GM19438 (cell line): Measurements from ENCODE around the gene PSPC1.
"Not testable (repeated sequence)": the region's sequence is repeated elsewhere in the genome, so short reads cannot be mapped to it uniquely, and the experiment has no call there.

Experiments
- ATAC-seq: cut with Tn5 transposase; IDR thresholded peaks from one replicate; pipeline ENCODE4 v1.9.1; 2021; ENCODE audit warnings: low read depth; ENCODE audit not compliant: unreplicated experiment

The PSPC1 gene, protein sequence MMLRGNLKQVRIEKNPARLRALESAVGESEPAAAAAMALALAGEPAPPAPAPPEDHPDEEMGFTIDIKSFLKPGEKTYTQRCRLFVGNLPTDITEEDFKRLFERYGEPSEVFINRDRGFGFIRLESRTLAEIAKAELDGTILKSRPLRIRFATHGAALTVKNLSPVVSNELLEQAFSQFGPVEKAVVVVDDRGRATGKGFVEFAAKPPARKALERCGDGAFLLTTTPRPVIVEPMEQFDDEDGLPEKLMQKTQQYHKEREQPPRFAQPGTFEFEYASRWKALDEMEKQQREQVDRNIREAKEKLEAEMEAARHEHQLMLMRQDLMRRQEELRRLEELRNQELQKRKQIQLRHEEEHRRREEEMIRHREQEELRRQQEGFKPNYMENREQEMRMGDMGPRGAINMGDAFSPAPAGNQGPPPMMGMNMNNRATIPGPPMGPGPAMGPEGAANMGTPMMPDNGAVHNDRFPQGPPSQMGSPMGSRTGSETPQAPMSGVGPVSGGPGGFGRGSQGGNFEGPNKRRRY

DNA sequence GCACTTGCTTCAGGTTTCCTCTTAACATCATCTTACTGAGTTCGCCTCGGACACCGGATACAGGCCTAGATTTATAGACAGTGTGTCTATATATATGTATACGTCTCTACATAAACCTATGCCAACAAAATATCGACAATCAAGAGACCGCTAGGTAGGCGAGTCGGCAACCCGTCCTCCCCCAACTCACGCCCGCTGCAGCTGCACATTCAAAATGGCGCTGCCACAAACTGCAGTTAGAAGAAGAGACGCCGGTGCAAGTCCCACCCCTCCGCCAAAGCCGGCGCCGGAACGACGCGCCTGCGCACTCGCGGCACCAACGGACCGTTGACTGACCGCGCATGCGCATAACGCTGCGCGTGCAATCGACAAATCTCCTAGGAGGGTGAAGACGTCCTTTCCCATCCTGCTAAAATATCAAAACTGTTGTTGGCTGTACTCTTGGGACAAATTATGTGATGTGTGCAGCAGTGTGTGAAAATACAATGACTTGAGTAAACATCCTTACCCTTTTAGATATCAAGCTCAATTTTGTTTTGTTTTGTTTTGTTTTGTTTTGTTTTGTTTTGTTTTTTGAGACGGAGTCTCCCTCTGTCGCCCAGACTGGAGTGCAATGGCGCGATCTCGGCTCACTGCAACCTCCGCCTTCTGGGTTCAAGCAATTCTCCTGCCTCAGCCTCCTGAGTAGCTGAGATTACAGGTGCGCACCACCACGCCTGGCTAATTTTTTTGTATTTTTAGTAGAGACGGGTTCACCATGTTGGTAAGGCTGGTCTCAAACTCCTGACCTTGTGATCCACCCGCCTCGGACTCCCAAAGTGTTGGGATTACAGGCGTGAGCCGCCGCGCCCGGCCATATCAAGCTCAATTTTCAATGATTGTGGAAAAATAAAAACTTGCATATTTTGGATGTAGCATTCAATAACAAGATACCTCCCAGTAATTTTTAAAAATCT lies at the start of gene PSPC1:
PSPC1 (minus strand) TSS at position 219 of the 956 bp plus-strand sequence; CDS start at position 31, 188 bp downstream.
- ATAC-seq, result peak; percentile 85

DNA sequence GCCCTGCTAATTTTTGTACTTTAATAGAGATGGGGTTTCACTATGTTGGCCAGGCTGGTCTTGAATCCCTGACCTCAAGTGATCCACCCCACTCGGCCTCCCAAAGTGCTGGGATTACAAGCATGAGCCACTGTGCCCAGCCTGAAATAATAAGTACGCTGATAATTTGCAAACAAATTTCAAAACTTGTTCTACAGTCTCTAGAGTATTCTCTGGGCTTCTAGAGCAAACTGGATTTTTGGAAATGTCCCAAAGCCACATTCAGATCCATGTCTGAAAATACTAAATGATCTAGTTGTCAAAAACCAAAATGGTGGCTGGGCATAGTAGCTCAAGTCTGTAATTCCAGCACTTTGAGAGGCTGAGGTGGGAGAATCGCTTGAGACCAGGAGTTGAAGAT lies 39.9 kb upstream of the PSPC1 start:
- no peak for ATAC-seq

DNA sequence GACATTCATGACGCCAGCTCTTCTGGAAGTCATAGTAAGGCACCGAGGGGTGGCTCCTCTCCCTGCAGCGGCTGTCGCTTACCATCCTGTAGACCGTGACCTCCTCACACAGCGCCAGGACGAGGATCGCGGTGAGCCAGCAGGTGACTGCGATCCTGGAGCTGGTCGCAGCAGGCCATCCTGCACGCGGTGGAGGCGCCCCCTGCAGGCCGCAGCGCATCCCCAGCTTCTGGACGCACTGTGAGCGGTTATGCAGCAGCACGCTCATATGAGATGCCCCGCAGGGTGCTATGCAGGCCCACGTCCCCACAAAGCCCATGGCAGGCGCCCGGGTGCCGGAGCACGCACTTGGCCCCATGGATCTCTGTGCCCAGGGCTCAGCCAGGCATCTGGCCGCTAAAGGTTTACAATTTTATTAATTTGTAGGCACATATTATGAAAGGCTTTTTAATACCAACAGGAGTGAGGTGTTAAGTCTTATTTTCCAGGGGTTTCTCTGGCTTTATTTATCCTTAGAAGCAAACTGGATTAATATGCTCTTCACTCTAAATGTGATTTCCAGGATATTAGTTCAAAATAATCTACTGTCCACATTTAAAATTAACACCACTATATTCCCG lies 35.6 kb upstream of the PSPC1 start:
- ATAC-seq, result no peak

DNA sequence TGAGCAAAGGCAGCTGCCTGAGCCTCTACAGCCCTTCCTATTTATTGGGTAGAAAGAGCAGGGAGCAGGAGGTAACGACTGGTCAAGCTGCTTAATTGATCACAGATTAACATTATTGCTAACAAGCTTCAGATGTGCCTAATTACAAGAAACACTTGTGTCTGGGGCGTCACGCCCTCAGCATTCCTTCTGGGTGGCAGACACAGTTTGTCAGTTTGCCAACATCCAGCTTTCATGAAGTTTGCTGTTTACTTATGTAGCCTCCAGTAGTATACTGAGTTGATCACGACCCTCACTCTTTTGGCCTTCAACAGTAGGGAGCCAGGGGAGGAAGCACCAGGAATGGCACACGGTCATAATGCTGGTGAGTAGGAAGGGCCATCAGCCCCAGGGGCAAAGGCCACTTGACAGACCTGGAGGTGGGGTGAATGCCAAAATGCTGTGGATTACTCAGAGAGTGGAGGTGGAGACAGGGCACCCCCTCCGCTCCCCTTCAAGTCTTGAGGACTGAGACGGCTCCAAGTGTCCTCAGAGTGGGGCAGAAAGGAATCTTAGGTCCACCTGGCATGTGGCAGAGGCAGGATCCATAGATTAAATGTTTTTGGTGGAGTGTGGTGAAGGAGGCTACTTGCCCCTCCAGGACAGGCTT lies 34.9 kb upstream of the PSPC1 start:
- ATAC-seq, result no peak

DNA sequence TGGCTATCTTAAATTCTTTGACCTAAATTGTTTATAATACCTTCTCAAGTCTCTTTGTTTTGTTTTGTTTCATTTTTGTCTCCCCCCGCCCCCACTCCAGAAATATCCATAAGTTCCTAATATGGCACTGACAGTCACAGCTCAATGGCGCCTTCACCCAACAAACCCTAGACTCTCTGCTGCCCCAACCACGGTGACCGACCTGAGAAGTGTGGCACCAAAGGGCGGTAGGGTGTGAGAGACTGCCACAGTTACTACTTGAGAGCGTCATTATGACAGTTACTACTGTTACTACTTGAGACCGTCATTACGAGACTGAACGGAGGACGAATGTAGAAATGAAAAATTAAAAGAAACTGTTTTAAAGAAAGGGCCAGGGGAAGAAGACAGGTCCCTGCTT lies 34.4 kb upstream of the PSPC1 start:
- ATAC-seq, result no peak

DNA sequence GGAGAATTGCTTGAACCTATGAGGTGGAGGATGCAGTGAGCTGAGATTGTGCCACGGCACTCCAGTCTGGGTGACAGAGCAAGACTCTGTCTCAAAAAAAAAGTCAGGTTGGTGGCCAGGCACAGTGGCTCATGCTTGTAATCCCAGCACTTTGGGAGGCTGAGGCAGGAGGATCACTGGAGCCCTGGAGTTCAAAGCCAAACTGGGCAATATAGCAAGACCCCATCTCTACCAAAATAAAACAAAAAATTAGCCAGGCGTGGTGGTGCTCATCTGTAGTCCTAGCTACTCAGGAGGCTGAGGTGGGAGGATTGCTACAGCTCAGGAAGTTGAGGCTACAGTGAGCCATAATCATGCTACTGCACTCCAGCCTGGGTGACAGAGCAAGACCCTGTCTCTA lies 33.1 kb upstream of the PSPC1 start:
- ATAC-seq, result not testable (repeated sequence)

DNA sequence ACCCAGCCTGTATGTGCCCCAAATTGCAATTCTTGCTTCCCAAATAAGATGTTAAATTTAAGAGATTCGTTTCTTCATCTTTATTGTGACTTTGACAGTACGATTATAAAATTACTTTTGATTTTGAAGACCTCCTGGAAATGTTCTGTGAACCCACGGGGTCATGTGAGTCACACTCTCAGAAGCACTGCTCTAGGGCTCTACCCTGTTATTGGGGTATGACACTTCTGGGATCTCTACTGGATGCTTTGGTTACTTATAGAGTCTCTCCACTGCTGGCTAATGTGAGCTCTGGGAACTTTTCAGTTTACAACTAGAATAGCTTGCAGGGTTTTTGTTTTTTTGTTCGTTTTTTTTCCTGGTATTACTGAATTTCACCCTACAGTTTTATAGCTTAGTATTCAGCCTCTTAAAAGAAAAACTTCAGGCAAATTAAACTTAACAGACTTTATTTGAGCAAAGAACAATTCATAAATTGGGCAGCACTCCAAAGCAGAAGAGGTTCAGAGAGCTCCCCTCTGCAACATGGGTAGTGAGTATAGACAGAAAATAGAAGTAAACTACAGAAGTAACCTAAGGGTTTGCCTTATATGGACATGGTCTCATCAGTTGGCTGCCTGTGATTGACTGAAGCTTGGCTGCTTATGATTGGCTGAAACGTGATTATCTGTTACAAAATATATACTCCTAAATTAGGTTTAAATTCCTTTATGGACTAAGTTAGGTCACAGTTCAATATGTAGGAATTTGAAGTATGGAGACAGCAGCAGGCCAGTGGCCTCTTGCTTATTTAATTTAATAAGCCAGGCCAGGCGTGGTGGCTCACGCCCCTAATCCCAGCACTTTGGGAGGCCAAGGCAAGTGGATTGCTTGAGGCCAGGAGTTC lies 28.5 kb upstream of the PSPC1 start:
- ATAC-seq, result no peak

DNA sequence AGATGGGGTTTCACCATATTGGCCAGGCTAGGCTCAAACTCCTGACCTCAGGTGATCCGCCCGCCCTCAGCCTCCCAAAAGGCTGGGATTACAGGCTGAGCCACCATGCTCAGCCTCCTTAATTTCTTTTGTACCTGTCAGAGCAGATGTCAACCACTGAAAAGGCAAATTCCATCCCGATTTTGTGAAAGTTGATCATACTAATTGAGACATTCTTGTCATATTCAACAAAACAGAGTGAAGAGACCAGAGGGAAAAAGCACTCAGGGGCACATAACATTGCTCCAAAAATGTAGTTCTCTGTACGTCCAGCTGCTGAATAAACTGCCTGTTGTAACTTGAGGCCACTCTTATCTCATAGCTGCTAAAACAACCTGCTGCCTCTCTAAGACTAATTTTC lies 27.4 kb upstream of the PSPC1 start:
- ATAC-seq, result no peak

DNA sequence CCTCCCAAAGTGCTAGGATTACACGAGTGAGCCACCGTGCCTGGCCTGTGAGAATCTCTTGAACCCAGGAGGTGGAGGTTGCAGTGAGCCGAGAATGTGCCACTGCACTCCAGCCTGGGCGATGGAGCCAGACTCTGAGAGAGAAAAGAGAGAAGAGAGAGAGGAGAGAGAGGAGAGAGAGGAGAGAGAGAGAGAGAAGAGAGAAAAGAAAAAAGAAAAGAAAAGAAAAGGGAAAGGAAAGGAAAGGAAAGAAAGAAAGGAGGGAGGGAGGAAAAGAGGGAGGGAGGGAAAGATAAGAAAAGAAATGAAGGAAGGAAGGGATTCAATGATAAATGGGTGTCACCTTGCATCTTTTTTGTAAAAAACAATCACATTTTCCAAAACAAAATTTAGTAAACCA lies 23.0 kb upstream of the PSPC1 start:
- ATAC-seq, result no peak

DNA sequence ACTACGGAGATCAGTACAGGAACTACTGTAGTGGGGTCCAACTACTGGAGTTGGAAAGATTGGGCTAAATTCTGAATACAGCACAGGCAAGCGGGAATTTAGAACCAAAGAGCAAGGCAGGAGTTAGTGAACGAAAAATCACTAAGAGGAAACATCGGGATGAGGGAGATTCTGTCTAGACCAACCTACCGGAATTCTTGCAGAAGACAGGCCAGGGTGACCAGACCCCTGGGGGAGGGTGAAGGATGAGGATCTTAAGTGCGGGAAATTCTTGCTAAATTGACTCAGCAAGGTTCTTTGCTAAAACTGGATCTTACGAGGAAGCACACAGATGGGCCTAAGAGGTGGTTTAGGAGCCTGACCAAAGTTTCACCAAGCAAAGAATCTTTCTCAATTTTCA lies 13.2 kb upstream of the PSPC1 start:
- ATAC-seq, result no peak

DNA sequence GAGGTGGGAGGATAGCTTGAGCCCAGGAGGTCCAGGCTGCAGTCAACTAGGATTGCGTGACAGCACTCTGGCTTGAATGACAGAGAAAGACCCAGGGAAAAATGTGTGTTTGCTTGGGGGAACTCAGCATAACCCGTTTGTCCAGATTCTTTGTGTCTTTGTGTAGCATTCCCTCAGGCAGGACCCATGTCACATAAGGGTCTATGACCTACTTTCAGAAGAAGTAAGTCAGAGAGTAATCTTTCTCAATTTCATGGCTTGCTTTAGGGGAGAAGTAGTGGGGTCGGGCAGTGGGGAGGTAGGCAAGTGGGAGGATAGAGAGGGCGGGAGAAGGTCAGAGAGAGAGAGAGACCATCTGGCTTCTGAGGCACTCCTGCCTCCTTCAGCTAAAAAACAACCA lies 11.9 kb upstream of the PSPC1 start:
- no peak for ATAC-seq

DNA sequence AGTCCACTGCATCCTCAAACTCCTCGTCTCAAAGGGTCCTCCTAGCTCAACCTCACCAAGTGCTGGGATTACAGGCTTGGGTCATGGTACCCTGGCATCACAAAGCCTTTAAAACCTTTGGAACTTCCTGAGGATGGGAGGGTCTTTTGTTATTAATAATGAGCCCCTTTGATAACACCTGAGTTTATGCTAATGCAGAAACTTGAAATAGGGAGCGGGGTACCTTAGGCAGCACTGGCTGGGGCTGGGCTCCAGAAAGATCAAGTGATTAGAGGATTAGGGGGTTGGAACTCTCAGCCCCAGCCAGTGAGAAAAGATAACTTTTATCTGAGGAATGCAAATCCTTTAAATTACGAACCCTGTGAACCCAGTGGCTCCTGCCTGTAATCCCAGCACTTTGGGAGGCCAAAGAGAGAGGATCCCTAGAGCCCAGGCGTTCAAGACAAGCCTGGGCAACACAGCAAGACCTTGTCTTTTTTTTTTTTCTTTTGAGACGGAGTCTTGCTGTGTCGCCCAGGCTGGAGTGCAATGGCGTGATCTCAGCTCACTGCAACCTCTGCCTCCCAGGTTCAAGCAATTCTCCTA lies 9.3 kb upstream of the PSPC1 start:
- no peak for ATAC-seq

DNA sequence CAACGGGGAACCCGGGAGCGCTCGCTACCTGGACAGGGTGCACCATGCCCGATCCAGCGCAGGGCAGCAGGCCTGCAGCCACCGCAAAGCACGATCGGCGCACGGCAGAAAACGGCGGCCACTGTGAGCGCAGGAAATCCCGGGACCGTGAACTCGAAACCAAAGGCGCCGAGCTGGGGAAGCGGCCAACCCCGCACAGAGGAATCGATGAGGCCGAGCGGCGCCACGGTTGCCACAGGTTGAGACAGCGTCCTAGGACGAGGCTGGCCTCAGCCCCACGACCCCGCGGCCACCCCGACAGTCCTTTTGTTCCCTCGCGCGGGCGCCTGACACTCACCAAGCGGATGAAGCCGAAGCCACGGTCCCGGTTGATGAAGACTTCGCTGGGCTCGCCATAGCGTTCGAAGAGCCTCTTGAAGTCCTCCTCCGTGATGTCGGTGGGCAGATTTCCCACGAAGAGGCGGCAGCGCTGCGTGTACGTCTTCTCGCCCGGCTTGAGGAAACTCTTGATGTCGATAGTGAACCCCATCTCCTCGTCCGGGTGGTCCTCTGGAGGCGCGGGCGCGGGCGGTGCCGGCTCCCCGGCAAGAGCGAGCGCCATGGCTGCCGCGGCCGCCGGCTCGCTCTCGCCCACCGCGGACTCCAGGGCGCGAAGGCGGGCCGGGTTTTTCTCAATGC lies 557 bp downstream of the PSPC1 start:
- ATAC-seq, result peak; percentile 39

DNA sequence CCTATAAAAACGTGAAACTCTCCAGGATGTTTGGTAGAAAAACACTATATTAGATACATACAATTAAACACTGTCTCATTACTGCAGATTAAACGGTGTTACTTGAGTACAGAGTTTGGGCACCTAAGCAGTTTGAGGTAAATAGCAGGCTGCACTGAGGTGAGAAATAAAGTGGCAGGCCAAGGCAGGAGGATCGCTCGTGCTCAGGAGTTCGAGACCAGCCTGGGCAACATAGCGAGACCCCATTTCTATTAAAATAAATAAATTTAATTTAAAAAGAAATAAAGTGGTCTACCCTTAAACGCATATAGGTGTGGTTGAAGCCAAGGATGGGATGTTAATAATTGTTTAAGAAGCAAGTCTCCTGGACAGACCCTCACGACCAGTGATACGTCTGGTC lies 1.2 kb downstream of the PSPC1 start:
- ATAC-seq, result no peak

DNA sequence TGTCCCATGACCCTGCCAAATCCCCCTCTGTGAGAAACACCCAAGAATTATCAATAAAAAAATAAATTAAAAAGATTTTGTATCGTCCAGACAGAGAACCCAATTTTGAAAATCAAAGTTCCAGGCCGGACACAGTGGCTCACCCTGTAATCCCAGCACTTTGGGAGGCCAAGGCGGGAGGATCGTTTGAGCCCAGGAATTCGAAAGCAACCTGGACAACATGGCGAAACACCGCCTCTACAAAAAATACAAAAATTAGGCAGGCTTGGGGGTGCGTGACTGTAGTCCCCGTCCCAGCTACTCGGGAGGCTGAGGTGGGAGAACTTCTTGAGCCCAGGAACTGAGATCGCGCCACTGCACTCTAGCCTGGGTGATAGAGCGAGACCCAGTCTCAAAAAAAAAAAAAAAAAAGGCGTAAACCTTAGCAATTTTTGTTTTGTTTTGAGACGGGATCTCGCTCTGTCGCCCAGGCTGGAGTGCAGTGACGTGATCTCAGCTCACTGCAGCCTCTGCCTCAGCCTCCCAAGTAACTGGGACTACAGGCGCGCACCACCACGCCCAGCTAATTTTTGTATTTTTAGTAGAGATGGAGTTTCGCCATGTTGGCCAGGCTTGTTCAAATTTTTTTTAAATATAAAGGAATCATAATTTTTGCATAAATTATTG lies 1.9 kb downstream of the PSPC1 start:
- not testable (repeated sequence) for ATAC-seq

DNA sequence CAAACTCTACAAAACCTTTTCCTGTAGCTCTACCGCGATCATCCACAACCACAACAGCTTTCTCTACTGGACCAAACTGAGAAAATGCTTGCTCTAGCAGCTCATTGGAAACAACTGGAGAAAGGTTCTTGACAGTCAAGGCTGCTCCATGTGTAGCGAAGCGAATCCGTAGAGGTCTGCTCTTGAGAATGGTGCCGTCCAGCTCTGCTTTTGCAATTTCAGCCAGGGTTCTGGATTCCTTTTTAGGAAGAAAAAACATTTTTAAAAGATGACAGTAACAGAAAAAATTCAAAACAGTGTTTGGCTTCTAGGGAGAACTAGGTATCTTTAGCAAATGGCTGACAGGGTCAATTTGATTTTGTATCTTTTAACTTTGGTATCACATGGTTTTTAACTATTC lies 10.4 kb downstream of the PSPC1 start:
- no peak for ATAC-seq

DNA sequence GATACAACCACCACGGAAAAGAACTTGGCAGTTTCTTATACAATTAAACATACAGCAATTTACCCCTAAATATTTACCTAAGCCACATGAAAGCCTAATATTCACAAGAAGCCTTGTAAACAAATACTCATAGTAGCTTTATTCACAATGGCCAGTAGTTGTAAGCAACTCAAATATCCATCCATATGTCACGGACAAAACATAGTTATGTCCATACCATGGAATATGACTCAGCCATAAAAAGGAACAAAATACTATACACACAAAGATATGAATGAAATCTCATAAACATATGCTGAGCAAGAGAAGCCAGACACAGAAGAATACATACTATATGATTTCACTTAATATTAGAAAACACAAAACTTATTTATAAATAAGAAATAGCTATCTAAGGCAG lies 12.9 kb downstream of the PSPC1 start:
- ATAC-seq, result no peak

DNA sequence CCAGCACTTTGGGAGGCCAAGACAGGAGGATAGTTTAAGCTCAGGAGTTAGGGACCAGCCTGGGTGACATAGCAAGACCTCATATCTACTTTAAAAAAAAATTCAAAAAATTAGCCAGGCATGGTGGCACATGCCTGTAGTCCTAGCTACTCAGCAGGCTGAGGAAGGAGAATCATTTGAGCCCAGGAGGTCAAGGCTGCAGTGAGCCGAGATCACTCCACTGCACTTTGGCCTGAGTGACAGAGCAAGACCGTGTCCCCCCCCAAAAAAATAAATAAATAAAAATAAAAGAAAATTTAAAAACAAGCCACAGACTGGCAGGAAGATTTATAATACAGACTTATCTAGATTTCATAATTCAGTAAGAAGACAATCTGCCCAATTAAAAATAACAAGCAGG lies 14.8 kb downstream of the PSPC1 start:
- no peak for ATAC-seq
